HG02588 (cell line): ENCODE measurements around the gene VDAC1.

ENCODE experiments used
- ATAC-seq: cut with Tn5 transposase; IDR thresholded peaks from one replicate; pipeline ENCODE4 v1.9.1; 2021; ENCODE audit warnings: mild to moderate bottlenecking, moderate library complexity; ENCODE audit not compliant: unreplicated experiment

The VDAC1 gene

DNA sequence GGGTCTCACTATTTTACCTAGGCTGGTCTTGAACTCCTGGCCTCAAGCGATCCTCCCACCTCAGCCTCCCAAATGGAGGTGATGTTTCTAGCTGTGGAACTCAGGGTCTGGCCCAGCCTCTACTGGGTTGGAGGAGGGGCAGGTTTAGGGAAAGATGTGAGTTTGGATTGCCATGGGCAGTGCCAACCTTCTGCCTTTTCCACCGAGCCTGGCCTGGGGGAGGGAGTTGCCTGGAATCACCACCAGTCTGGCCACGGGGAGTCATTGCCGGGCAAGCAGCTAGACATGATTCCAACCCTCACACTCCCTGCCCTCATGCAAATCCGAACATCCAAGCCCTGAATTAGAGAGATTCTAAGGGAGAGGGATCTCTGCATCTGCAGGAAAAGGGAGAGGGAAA is 21.0 kb upstream of the VDAC1 start:
- ATAC-seq: no peak

DNA sequence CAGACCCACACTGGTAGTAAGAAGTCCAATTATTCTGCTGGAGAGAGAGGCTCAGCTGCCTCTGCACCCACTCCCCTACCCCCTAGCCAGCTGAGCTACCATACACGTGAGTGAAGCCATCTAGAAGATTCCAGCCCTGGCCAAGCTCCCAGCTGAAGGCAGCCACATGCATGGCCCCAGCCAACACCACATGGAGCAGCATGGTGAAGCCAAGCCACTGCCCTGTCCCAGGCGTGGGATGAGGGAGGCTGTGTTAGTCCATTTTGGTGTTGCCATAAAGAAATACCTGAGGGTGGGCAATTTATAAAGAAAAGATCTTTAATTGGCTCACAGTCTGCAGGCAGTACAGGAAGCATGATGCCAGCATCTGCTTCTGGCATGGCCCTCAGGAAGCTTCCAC is 20.0 kb upstream of the VDAC1 start:
- ATAC-seq: no peak

DNA sequence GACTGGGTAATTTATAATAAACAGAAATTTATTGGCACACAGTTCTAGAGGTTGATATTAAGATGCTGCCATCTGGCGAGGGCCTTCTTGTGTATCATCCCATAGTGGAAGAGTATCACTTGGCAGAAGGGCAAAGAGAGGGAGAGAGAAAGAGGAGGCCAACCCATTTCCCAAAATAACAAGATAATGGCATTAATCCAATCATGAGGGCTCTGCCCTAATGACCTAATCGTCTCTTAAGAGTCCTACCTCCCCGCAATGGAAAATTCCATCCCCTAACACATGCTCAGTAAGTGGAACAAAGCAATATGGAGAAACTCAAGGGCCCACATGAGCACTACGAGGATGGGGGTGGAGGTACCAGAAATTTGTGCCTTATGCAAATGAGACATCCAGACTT is 17.6 kb upstream of the VDAC1 start:
- no peak for ATAC-seq

DNA sequence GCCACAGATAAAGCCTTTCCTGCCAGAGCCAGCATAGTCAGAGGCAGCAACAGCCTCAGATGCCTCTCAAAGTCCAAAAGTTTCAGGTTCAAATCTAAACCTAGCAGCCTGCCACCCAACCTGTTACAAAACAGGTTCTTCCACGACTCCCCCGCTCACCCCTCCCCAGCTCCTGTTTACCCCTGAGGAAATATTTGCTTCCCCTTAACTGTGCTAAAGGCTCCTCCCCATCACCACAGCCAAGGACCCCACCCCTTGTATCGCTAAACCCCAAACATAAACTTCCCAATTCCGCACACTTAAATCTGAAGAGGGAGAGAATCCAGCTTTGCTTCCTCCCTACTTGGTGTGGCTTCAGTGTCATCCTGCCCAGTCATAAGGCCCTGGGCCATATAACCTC is 15.4 kb upstream of the VDAC1 start:
- no peak for ATAC-seq

DNA sequence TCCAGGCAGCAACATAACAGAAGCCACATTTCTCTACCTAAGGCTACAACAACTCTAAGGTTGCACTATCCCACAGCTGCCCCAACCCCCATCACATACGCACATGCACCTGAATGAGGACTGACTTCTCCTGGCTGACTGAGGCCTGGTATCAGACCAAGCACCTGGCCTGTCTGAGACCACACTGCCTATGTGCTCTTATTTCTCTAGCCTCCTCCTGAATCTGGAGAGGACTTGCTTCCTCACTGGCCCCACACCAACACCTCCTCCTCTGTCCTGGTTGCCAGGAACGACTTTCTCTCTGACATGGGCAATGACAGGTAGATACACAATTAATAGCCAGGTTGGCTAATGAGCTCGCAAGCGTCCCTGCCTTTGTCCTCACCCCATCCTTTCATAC is 14.9 kb upstream of the VDAC1 start:
- ATAC-seq: no peak

DNA sequence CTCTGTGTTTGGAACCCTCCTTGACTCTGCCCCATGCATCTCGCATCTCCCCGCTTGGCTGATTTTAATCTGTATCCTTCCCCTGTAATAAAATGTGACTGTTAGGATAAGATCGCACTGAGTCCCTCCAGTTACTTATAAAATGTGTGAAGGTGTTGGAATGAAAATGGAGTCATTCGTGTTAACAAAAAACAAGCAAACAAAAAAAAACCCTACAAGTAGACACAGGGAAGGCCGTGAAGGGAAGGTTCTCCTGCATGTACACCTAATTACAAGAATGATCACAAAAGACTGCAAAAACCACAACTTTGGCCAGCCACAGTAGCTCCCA is 14.2 kb upstream of the VDAC1 start:
- ATAC-seq: no peak

DNA sequence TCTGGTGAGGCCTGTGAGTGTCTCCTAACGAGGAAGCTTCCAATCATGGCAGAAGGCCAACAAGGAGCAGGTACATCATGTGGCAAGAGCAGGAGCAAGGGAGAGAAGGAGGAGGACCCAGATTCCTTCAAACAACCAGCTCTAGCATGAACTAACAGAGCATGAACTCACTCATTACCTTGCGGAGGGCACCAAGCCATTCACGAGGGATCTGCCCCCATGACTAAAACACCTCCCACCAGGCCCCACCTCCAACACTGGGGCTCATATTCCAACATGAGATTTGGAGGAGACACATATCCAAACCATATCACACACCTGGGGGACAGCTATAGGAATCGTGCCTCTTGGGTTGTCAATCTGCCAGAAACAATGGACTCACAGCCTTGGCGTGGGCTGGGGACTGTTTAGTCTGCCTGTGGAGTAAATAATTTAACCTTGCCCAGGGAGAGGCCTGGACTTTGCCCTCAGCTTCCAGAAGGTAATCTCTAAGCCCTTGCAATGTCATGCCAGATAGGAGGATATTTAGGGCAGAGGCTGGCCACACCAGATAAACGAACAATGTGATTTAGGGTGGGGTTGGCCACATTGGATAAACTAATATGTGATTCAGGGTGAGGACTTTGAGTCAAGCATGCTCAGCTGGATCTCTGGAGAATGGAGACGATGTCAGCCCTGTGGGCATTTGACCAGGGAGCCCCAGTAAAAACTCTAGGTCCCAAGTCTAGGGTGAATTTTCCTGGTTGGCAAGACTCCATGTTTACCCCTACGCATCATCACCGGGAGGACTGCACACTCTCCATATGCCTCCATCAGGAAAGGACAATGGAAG is 13.6 kb upstream of the VDAC1 start:
- ATAC-seq: no peak

DNA sequence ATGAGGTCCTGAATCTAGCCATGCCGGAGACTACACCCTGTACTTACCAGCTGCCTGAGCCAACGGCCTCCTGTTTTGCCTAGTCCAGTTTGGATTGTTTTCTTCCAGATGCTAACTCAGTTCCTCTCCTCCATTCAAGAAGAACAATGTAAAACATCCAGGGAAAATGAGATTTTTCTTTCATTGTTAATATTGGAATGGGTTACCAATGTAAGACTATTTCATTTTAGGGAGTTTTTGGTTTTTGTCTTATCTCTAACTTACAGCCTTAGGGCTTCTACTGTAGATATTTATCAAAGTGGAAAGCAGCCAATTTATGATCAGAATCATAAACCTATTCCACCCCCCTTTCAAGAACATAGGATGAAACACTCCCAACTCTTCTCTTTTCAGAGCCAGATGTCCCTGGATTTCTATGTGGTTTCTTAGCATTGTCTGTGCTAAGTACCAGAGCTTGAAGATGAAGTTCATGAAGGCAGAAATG is 3.5 kb upstream of the VDAC1 start:
- no peak for ATAC-seq

DNA sequence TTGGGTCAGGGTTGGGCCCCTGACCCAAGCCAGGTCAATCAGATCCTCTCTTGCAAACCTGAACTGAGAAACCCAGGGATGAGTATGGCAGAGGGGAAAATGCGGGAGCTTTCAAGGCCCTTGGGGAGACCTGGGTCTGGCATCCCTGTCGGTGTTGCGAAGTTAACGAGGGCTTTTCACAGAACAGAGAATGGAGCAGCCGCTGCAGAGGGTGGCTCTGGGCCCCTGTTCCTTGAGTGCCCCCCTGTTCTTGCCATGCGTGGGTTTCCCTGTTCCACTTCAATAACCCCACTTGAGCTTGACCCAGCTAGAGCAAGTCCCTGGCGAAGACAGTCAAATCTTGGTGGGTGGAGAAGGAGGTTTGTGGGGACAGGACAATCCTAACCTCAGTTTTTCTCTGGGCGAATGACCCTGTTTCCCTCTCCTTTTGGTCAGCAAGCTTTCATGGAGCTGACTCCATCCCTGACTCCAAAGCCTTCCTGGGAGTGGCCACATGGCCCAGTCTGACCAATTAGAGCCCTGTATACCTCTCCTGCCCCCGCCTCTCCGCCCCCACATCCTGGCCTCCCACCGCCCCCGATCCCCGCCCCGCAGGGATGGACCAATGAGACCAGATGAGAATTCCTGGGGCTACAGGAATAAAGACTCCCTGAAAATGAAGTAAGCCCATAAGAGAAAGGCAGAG is 2.9 kb upstream of the VDAC1 start:
- ATAC-seq: no peak

DNA sequence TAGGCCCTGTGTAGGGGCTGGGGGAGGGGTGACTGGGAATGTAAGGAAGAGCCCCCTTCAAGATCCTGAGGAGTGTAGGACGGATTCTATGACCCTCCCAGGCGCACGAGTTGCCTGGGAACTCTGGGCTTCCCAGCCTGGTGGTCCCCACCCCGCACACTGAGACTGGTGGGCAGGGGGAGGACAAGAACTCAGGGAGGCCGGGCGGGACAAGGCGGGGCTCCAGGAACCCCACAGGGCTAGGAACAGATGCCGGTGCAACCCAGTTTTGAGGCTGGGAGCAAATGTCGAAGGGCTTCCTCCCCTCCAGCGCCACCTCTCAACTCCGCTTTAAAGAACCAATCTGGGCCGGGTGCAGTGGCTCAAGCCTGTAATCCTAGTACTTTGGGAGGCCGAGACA is 1.3 kb upstream of the VDAC1 start:
- no peak for ATAC-seq

DNA sequence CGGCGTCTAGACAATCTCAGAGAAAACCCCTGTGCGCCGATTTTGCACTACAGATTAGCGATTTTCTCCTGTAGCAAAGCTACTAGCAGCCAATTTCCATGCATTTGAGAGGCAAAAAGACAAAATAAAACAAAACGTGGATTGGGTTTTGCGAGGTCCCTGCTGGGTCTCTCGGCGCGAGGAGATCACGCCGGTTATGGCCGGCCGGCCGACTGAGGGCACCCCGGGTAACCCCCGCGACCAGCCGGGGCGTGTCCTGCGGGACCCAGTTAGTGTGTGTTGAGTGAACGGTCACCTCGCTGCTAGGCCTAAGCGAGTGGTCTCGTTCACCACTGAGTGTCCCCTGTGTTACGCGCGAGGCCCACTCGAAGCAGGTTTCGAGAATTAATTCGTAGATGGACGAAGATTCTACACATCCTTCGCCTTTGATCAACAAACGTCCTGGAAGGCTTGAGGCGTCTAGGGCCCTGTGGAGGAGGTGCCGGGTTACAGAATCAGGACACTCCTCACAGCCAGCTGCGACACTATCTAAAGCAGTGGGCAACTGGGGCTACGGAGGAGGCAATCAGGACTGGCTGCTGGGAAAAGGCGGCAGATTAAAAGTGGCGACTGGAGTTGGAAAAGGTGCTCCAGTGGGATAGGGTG is 764 bp upstream of the VDAC1 start:
- no peak for ATAC-seq

DNA sequence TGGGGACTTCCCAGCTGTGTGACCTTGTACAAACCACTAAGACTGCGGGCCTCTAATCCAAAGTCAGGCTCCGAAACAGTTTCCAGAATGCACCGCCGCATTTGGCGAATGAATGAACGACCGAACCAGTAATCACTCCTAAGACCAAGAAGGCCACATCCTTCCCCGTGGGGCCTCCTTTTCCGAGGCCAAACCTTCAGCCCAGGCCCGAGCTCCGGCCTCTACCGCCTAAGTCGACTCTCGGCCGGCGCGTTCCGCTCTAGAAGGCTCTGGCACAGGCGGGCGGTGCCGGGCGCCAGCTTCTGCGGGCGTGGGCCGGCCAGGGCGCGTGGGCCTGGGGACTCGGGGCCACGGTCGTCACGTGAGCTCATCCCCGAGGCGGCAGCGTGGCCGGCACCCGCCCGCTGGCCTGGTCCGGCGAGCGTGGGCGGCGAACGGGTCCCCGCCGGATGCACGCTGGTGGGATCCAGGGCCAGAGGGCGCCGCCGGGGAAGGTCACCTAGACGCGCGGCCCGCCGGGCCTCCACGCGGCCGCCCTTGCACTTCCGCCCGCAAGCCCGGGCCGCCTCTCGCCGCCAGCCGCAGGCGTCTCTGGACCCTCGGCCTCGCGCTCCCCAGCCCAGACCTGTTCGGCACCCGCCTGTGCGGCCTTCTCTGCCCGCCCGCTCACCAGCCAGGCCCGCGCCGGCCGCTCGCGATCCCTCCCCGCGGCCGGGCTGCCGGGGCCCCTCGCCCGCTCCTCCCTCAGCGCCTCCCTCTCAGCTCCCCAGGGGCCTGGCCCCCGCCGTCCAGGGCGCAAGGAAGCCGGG is 754 bp downstream of the VDAC1 start:
- peak; percentile 29 for ATAC-seq

DNA sequence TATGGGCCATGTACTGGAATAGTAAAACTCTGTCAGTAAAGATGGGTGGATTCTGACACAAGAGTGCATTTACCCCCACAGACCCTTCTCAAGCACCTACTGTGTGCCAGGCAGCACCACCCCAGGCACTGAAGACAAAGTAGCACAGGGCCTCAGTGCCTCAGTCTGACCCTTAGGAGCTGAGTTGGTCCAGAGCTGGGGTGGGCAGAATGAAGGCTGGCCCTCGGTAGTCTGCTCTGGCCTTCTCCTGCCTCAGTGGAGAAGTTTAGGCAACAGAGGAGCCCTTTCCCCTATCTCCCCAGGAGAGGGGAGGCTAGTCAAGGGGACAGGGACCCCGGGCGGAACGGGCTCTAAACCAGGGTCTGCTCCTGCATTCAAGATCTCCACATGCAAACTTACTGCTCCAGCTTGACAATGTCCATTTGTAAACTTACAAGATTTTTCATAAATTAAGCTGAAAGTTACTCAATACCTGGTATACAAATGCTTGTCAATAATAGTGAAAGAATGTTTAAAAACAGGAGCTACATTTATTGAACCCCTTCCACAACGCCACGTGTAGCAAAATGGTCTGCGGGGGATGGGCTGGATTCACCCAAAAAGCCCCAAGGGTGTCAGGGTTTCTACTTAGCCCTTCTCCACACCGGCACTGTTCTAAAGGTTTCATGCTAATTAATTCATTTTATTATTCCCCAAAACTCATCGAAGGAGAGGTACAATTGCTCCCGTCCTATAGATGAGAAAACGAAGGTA is 1.5 kb downstream of the VDAC1 start:
- ATAC-seq: no peak

DNA sequence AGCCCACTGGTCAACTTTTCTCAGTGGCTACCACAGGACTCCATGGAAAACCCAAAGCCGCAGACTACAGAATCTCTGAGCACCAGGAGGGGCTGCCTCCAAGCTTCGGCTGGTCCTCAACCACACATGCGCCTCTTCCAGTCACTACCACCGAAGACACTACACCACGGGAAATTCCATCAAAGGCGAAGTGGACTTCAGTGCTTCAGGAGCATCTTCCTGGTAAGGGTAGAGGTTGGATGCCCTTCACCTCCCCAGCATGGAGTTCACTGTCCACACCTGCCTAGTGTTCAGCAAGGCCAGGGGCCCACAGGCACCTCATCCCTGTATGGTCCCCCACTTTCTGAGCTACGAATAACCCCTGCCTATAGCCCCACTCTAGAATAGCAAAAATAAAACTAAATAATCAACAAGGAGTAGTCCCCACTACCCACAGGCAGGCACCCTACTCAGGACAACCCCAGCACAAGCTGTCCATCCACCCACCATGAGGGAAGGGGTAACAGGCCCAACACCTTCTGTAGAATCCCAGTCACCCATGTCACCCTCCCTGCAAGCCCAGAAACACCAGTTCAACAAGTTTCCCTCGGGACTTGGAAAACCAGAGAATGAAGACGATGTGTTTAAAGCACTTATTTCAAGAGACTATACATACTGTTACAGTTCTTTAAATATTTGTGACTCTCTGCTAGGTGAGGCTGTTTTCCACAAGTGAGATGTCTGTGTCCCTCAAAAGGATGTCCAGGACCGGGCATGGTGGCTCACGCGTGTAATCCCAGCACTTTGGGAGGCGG is 2.6 kb downstream of the VDAC1 start:
- no peak for ATAC-seq

DNA sequence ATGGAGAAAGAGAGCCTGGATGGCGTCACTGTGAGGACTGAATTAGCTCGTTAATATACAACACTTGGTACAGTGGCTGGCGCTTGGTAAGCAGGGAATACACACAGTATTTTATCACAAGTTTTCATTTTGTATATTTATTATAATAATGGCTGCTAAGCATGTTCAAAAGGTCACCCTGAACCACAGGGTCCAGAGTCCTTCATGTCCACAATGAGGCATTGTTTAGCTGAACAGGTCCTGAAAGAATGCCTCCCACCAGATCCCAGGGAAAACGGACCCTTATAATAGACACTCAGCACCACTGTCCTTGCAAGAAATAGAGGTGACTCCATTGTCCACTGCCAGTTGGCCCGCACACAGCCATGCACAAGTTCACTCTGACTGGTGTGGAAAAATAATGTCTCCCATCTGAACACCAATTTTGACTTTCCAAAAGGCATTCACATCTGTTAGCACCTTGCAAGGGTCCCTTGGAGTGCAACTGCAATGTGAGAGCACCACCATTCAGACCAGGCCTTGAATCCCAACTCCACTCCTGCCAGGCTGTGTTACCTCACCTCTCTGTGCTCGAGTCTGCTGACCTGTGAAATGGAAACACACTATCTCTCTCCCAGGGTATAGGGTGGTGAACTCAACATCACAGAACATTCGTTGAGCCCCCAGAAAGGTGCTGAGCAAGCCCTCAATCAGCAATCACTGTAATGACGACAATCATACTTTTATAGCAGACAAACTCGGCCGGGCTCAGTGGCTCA is 3.9 kb downstream of the VDAC1 start:
- no peak for ATAC-seq

DNA sequence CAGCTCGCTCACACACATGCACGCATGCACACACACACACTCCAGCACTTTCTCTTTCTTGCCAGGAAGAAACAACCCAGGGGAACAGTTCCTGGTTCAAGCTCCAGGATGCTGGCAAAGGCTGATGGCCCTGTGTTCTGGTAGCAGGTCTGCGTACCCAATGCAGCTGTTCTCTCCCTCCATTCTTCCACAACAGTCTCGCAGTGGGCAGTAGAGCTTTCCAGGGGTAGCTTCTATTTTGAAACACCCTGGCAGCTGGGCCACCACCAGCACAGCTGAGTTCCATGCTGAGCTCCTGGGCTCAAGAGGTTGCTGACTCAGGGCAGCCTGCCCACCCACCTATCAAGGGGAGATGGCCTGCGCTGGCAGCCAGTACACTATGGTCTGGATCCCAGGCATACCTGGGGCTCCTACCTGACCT is 4.7 kb downstream of the VDAC1 start:
- no peak for ATAC-seq

DNA sequence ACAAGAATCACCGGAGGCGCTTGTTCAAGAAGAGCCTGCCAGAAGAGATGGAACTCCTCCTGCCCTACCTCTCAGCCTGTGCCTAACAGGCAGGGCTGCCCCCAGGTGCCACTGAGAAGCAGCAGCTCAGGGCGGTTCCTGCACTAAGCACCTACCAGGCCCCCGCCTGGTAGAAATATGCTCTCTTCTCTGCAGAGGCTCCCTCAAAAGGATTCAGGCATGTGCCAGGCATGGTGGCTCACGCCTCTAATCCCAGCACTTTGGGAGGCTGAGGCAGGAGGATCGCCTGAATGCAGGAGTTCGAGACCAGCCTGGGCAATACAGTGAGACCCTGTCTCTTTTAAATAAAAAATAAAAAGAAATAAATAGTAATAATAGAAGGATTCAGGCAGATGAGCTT is 6.0 kb downstream of the VDAC1 start:
- no peak for ATAC-seq

DNA sequence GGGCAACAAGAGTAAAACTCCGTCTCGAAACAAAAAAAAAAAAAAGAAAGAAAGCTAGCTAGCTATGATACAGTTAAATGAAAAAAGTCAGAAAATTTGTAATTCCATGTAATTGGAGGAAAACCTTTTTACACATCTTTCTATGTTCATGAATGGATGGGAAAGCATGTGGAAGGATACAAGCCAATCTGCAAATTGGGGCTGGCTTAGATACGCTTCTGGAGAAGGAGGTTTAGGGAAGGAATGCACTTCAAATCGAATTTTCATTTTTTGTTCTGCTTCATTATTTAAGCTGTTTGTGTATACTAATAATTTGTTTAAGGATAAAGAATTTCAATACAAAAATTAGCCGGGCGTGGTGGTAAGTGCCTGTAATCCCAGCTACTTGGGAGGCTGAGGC is 6.7 kb downstream of the VDAC1 start:
- no peak for ATAC-seq

DNA sequence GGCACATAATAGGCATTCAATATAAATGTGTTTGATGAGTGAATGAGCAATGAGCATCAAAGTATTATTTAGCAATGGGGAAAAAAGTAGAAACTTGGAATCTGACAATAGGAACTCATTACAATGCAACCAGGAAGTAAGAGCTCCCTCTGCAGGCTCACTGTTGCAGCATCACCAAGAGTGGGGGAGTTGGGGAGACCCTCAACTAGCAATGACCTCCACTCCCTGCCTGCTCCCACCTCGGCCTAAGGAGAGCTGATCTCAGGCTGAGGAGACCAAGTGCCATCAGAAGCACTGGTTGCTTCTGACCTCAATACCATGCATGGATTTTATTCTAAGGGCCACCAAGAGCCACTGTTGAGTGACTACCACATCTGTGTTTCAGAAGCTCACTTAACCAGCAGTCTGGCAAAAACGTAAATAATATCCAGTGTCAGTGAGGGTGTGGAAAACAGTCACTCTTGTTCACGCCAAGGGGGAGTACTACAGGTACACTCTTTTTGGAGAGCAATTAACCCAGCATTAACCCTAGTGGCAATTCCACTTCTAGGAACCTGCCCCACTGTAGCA is 8.0 kb downstream of the VDAC1 start:
- ATAC-seq: no peak
